ENCODE results near the gene GABRG2. TPM values are rescaled to one million over a fixed set of nuclear protein-coding genes. Genes with fewer than 3 reads are reported as not detected.

Gene GABRG2
- total RNA-seq, 1 experiment from 2014 or later = not detected

- in situ Hi-C loops (cut with HindIII; ENCODE audit: low sequenced_read_pairs) = no loop called here
- peak; percentile 31 for DNase-seq (ENCODE audit: low spot score)
Observed at GRCh38 chr5:162174358-162174974, 106.9 kb downstream of the GABRG2 start.

- no peak for DNase-seq (ENCODE audit: low spot score)
- in situ Hi-C loops (cut with HindIII; ENCODE audit: low sequenced_read_pairs) = no loop called here
Observed at GRCh38 chr5:162187371-162187770, 119.8 kb downstream of the GABRG2 start.

GRCh38 chr5:162189719-162190118 lies 122.1 kb downstream of the GABRG2 start:
- in situ Hi-C loops (cut with HindIII; ENCODE audit: low sequenced_read_pairs) = no loop called here

GRCh38 chr5:162193012-162193411 lies 125.4 kb downstream of the GABRG2 start:
- in situ Hi-C loops (cut with HindIII; ENCODE audit: low sequenced_read_pairs) = no loop called here

More at GRCh38 chr5:162189719-162190118, 122.1 kb downstream of the GABRG2 start:
- no peak for DNase-seq (ENCODE audit: low spot score)

GRCh38 chr5:162196351-162196750 lies 128.8 kb downstream of the GABRG2 start:
- in situ Hi-C loops (cut with HindIII; ENCODE audit: low sequenced_read_pairs) = no loop called here
- DNase-seq (ENCODE audit: low spot score) = no peak

More at GRCh38 chr5:162193012-162193411, 125.4 kb downstream of the GABRG2 start:
- DNase-seq (ENCODE audit: low spot score) = no peak

GRCh38 chr5:162202285-162202880 lies 134.8 kb downstream of the GABRG2 start:
- DNase-seq (ENCODE audit: low spot score) = no peak
- in situ Hi-C loops (cut with HindIII; ENCODE audit: low sequenced_read_pairs) = no loop called here

Other genes with a start within 250 kb of the GABRG2 start
- gene GABRA1, start 219.7 kb upstream of the GABRG2 start, total RNA-seq (2014; rRNA removed; shearing (Covaris generic)) = not detected in 2 replicates